DOHH2 (cell line): ENCODE results near the gene PHF10.

Experiments used
- CTCF ChIP-seq: fragments of 200-600 bp; sonication (generic); IDR thresholded peaks from one replicate; pipeline ENCODE4 v1.5.1; 2014; ENCODE audit warnings: antibody characterized with exemption, mild to moderate bottlenecking, low read depth, low read length; ENCODE audit not compliant: poor library complexity, severe bottlenecking
- EZH2phosphoT487 ChIP-seq: fragments of 200-600 bp; sonication (generic); IDR thresholded peaks from 2 replicates; pipeline ENCODE4 v1.6.1; 2017; ENCODE audit warnings: borderline replicate concordance, mild to moderate bottlenecking, antibody characterized with exemption, low read length, moderate library complexity, mixed read lengths

GRCh38 chr6:169654598-169655391 lies 69.5 kb downstream of the PHF10 start:
- TF ChIP-seq CTCF: no peak
- no peak for TF ChIP-seq EZH2phosphoT487
